NCI-H2196 treated with DMSO at 0.1 percent for 48 hours (cell line): ENCODE data around the gene ADGRV1.
A peak's percentile ranks its signal among the peaks of the same experiment; 100 is the strongest.

ENCODE experiments used
- DNase-seq: peaks from one replicate; lab custom pipeline; 2025; ENCODE audit not compliant: unreplicated experiment; lab: John Stamatoyannopoulos, UW

The ADGRV1 gene

GRCh38 chr5:90866915-90867731 lies 308.5 kb downstream of the ADGRV1 start:
- DNase-seq, result no peak

- no peak for DNase-seq
Observed at GRCh38 chr5:90868799-90869198, 310.2 kb downstream of the ADGRV1 start.

DNA sequence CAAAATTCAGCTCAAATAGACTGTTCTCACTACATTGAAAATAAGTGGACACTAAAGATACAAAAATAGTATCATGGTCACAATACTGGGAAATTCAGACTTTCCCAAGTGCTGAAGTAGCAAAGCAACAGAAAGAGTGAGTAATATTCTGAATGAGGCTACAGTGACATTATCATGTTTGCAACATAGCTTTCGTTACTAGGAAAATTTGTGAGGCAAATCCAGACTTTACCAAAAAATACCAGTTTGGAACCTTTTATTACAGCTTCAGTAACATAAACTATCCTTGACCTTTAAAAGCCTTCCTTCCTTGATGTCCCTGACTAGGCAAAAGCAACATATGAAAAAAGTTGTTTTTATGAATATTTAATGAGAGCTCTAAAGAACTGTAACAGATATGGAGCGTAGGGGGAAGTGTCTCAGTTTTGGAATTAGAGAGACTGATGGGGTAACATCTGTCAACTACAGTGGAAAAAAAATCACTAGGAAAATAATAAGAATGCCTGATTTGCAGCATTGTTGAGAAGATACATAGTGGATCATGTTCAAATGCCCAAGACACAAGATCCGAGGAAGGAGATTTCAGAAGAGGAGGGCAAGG lies 312.9 kb downstream of the ADGRV1 start:
- no peak for DNase-seq

- no peak for DNase-seq
Observed at GRCh38 chr5:90873033-90873517, 314.5 kb downstream of the ADGRV1 start.

DNA sequence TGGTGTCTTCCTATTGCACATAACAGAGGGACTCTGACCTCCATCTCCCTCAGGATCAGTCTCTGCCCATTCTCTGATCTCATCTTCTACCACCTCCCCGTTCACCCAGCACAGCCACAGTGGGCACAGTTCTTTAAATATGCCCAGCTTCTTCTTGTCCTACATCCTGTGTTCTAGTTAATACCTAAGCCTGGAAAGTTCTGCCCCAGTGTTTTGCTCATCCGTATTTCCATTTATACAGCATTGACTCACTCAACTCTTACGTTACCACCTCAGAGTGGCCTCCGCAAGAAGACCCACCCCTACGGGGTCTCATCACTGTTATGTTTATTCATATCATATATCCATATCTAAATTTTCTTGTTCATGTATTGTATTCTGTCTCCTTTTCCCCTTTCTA lies 315.5 kb downstream of the ADGRV1 start:
- DNase-seq, result no peak

DNA sequence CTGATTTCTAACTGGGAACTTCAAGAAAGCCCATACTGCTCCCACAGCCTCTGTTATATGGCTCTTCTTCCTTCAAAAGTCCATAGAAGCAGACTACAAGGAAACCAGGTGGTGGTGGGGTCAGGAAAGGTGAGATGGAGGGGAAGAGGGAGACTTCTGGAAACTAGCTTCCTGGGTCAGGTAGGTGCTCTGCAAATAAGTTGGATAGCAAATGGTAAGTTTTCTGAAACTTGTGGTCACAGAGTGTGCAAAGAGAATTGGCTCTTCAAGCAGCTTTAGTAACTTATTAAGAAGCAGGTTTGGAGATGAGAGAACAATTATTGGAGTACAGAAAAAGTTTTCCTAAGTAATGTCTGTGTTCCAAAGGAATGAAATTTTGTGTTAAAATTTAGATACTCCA lies 316.9 kb downstream of the ADGRV1 start:
- no peak for DNase-seq

GRCh38 chr5:90876366-90876765 lies 317.8 kb downstream of the ADGRV1 start:
- DNase-seq, result no peak

- DNase-seq, result no peak
Observed at GRCh38 chr5:90877049-90877448, 318.5 kb downstream of the ADGRV1 start.

DNA sequence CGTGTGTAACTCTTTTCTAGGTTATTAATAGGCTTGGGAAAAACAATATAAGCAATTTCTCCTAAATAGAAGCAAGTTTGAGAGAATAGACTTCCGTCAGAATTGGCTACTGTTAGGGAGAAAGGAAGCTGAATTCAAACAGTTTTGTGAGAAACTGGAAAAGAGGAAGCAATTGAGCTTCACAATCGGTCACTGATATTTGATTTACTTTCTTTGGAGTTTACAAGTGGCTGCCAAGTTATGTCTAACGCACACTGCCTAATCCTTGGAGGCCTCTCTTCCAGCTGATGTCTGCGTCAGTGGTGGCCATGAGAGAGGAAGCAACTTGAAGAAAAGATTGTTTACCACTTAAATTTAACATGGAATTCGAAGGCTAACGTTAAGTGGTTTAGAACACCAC lies 319.5 kb downstream of the ADGRV1 start:
- no peak for DNase-seq

DNA sequence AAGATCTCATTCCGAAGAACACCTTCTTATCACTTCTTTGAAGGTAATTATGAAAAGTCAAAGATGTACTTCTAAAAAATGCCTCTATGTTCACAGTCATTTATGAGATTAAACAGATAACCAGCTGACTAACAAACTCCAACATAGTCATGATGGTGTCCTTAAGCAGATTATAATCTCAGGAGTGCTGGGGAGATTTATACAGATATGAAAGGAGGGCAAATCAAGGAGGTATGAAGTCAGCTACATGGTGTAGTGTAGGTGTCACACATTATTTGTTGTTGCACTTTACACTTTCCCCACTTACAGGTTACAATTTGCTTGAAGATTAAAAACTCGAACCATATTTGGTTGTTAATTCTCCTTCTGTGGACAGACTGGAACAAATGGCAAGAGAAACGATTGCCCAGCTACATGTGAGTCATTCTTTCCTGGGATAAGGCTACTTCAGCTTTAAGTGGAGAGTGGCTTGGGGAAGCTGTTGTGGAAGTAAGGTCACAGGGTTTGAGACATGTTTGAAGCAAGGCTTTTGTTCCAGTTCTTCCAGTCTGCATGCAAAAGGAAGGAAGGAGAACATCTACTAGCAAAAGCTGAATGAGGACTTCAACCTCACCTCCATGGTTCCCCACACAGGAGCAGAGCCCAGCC lies 320.1 kb downstream of the ADGRV1 start:
- no peak for DNase-seq

DNA sequence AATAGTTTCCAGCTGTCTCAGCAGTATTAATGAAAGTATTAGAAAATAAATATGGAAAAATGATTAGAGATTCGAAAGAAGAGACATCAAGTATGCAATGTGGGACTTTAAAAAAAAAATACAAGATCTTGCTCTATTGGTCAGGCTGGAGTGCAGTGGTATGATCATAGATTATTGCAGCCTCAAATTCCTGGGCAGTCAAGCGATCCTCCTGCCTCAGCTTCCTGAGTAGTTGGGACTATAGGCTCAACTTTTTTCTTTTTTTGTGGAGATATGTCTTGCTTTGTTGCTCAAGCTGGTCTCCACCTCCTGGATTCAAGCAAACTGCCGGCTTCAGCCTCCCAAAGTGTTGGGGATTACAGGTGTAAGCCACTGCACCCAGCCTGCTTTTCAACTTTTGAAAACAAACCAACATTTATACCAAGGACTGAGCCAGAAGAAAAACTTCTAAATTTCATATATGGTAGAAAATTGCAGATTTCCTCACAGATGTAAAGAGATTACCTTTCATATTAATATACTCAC lies 323.1 kb downstream of the ADGRV1 start:
- DNase-seq, result no peak

DNA sequence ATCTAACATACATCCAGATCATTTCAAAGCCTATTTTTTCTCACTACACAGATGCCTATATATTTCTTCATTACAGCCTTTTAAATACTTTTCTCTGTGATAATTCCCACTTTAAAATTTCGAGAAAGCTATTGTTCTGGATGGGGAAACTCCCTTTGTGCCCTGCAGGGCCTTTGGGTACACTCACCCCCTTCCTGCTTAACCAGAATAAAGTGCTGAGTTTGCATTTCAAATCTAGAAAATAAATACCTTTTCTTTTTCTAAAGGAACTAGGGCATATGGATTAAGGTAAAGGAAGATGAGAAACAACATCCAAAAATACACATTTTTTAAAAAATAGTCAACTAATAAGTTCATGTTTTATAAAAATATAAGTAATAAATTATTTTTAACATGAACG lies 323.9 kb downstream of the ADGRV1 start:
- no peak for DNase-seq

DNA sequence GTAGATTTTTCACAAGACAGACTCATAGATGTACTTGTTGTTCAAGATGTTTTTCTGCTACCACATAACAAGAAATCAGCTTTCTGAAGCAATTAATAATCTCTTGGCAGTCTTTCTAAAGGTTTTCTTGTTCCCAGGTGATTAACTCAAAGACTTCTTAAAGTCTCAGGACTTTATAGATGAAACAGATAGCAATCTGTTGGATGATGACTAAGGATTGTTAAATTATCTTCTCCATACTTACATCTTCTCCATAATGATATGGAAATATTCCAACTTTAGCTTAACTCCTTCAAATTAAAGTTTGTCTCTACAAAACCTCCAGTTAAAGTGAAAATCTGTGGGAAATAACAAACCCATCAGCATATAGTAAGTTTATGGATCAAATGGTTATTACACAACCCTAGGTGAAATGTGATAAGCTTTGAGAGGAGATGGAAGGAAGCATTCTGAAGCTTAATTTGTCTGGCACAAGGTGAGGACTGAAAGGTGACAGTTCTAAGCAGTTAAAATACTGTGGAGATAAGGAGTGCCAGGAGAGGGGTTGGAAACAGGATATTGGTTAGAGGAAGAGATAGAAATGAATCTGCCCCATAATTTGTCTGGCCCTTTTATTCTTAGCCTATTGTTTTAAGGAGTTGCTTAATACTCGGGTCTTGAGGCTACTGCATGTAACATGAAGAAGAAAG lies 326.7 kb downstream of the ADGRV1 start:
- DNase-seq, result no peak

GRCh38 chr5:90886381-90886780 lies 327.8 kb downstream of the ADGRV1 start:
- DNase-seq, result no peak

DNA sequence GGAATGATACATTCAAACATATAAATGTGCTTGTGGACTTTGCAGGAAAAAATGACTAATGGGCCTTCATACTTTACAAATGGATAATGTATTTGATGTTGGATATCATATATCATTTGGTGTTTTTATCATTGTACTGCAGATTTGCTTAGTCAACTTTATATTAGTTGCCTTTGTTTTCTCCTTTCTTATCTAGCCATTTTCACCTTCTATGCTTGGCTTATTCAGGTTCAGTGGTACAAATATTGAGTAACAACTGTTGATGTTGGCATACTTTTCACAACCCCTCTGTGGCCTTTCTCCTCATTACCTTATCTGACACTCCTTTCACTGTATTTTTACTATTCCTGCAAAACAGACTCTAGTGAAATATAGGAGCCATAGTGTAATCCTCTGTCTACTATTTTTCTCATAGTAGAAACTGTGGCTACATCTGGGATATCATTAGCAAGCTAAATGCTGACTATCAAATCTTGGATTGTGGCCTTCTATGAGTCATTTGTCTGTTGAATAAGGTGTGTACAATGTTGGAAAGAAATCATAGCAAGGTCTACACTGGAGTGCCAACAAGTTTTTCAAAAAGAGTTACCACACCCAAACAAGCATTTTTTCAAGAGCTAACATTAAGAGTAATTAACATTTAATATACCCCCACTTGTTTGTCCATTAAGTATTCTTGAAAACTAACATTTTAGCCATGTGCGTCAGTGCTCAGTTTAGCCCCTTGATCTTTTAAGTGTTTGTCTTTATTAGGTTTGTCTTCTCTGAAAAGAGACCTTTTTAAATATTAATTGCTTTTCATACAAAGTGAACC lies 330.1 kb downstream of the ADGRV1 start:
- DNase-seq, result peak; percentile 3

GRCh38 chr5:90889325-90889600 lies 330.7 kb downstream of the ADGRV1 start:
- DNase-seq, result no peak

GRCh38 chr5:90890180-90890579 lies 331.6 kb downstream of the ADGRV1 start:
- DNase-seq, result no peak

DNA sequence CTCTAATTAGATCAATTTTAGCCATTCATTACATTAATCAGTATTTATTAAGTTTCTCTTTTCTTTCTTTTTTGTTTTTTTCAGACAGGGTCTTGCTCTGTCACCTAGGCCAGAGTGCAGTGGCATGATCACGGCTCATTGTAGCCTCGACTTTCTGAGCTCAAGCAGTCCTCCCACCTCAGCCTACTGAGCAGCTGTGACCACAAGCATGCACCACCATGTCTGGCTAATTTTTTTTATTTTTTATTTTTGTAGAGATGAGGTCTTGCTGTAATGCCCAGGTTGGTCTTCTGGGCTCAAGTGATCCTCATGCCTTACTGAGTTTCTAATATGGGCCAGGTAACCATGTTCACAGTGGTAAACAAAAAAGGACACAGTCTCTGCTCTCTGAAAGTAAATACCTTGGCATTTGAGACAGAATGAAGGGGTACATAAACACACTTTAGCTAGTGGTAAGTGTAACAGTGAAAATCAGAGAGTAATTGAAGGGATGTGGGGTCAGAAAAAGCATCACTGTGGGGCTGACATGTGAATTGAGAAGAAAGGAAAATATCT lies 336.3 kb downstream of the ADGRV1 start:
- DNase-seq, result no peak

DNA sequence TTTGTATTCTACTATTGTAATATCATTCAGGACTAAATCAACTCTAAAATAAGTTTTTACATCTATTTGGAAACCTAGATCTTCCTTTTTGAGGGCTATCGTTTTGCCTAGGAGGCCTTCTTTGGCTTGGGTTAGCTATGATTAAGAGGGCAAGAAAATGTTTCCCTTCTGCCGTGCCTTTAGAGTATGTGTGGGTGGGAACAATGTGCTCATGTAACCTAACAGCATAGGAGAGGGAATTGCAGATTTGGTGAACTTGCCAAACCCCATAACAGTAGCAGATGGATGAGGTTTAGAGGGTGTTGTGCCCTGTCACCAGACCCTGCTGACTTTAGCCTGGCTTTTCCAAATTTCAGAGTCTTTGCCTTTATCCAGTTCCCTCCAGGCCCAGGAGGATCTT lies 339.0 kb downstream of the ADGRV1 start:
- no peak for DNase-seq

GRCh38 chr5:90898326-90899013 lies 339.9 kb downstream of the ADGRV1 start:
- DNase-seq, result no peak
